CD8-positive, alpha-beta memory T cell (primary cell): ENCODE data around the gene TELO2. TPM values are rescaled to one million over a fixed set of nuclear protein-coding genes. Genes with fewer than 3 reads are reported as not detected.

Experiments
- CTCF ChIA-PET: fragments of 350-600 bp; sonication (Branson Sonifier 250); formaldehyde crosslinking; loops from one replicate; lab custom pipeline; 2021; ENCODE audit warnings: antibody characterized with exemption; lab: Charles Lee
- POLR2A ChIA-PET: fragments of 350-600 bp; sonication (Branson Sonifier 250); formaldehyde crosslinking; loops from one replicate; lab custom pipeline; 2021; ENCODE audit warnings: antibody characterized with exemption; lab: Charles Lee
- DNase-seq, 5 donors: peaks; one replicate each; pipeline versions ENCODE4 v3.0.0 to v3.0.0-alpha.2; 2020 to 2022; ENCODE audit warnings: mixed read lengths in 1 of 5
- H3K27ac ChIP-seq: one replicate; pipeline ENCODE4 v1.7.0; 2013; ENCODE audit warnings: low read depth, mild to moderate bottlenecking, low read length, moderate library complexity
- H3K27me3 ChIP-seq: 2 replicates; pipeline ENCODE4 v1.7.0; 2013; ENCODE audit warnings: low read length, mild to moderate bottlenecking; ENCODE audit not compliant: insufficient read depth, poor library complexity, severe bottlenecking
- H3K36me3 ChIP-seq: 2 replicates; pipeline ENCODE4 v1.7.0; 2013; ENCODE audit warnings: mild to moderate bottlenecking, low read length, moderate library complexity; ENCODE audit not compliant: insufficient read depth
- H3K4me1 ChIP-seq: 2 replicates; pipeline ENCODE4 v1.7.0; 2013; ENCODE audit warnings: mild to moderate bottlenecking, low read length, moderate library complexity; ENCODE audit not compliant: insufficient read depth
- H3K4me3 ChIP-seq: 2 replicates; pipeline ENCODE4 v1.7.0; 2013; ENCODE audit warnings: mild to moderate bottlenecking, low read length
- H3K9me3 ChIP-seq: 2 replicates; pipeline ENCODE4 v1.7.0; 2013; ENCODE audit warnings: mild to moderate bottlenecking, low read length
- H3K27ac Mint-ChIP-seq, 8 donors: one replicate each; pipeline ENCODE4 v1.8.0; 2020 to 2021; ENCODE audit warnings: mixed read lengths in 8 of 8, mild to moderate bottlenecking in 6 of 8, inconsistent platforms in 3 of 8, moderate library complexity in 3 of 8
- H3K27me3 Mint-ChIP-seq, 2 donors: one replicate each; pipeline ENCODE4 v1.8.0; 2020 to 2021; ENCODE audit warnings: mixed read lengths in 2 of 2, mild to moderate bottlenecking in 1 of 2, moderate library complexity in 1 of 2
- H3K36me3 Mint-ChIP-seq, 3 donors: one replicate each; pipeline ENCODE4 v1.8.0; 2020 to 2021; ENCODE audit warnings: mixed read lengths in 3 of 3, inconsistent platforms in 1 of 3, mild to moderate bottlenecking in 1 of 3
- H3K4me1 Mint-ChIP-seq, 3 donors: one replicate each; pipeline ENCODE4 v1.8.0; 2020 to 2021; ENCODE audit warnings: mixed read lengths in 3 of 3, inconsistent platforms in 1 of 3, mild to moderate bottlenecking in 1 of 3
- H3K4me3 Mint-ChIP-seq, 7 donors: one replicate each; pipeline ENCODE4 v1.8.0; 2020 to 2021; ENCODE audit warnings: mixed read lengths in 7 of 7, mild to moderate bottlenecking in 6 of 7, moderate library complexity in 4 of 7, inconsistent platforms in 2 of 7
- H3K9me3 Mint-ChIP-seq, 5 donors: one replicate each; pipeline ENCODE4 v1.8.0; 2020 to 2022; ENCODE audit warnings: mixed read lengths in 5 of 5, mild to moderate bottlenecking in 3 of 5, moderate library complexity in 2 of 5, inconsistent platforms in 1 of 5
- polyA plus RNA-seq: library from polyadenylated mRNA; unstranded; fragments of 300-500 nt; fragmentation: Illumina TruSeq; gene quantifications from one replicate; pipeline ENCODE4 v1.2.3, GENCODE V29; 2021
- total RNA-seq, 2 experiments: library from RNA; stranded (reverse); gene quantifications; one replicate each; pipeline ENCODE4 v1.2.3, GENCODE V29; 2021

The TELO2 gene
- total and polyA plus RNA-seq, 3 experiments from 2014 or later: 14.0 to 84.9 (median 84.7) TPM

- H3K27ac ChIP-seq: no peak overlapping the region
- H3K4me3 ChIP-seq: no peak overlapping the region
- no peaks in the 10 kb centered on the region for H3K4me1 Mint-ChIP-seq
- no peaks in the 10 kb centered on the region for H3K4me1 ChIP-seq
- H3K9me3 ChIP-seq: no peaks in the 10 kb centered on the region
- ChIA-PET CTCF (no interaction called here), POLR2A (no interaction called here)
- H3K9me3 Mint-ChIP-seq: no peaks in the 10 kb centered on the region
- no peaks in the 10 kb centered on the region for H3K36me3 ChIP-seq
- H3K27me3 Mint-ChIP-seq: no peaks in the 10 kb centered on the region
- H3K36me3 Mint-ChIP-seq: peaks cover 0 to 42% (median 0%) of the 10 kb centered on the region in 3 donors
- no peak for DNase-seq
- H3K27ac Mint-ChIP-seq: no peak overlapping the region
- no peaks in the 10 kb centered on the region for H3K27me3 ChIP-seq
- no peak overlapping the region for H3K4me3 Mint-ChIP-seq
These were observed 45.2 kb upstream of the TELO2 start for GRCh38 chr16:1447965-1448364.

DNA sequence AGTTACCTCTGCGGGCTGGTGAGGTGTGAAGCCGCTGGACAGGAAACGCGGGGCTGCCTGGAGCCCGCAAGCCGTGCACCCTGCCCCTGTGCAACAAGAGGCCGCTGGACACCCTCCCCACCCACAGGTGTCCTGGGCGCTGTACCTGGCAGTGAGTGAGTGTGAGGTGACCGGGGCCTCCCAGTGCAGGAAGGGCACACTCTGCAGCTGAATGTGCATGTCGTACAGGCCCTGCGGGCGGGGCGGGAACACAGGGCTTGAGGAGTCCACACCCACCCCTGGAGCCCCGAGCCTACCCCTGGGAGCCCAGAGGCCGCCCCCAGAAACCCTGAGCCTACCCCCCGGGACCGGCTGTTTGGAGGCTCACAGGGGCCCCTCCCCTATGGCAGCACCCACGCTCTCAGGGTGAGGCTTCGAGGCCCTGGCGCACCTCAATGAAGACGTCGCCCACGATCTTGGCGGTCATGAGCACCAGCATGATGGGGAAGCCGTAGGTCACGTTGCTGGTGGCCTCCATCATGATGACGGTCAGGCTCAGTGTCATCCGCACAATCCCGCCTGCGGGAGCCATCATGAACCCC, 44.5 kb upstream of the TELO2 start:
- H3K4me1 ChIP-seq: no peaks in the 10 kb centered on the region
- ChIA-PET CTCF (no interaction called here), POLR2A (no interaction called here)
- no peaks in the 10 kb centered on the region for H3K36me3 ChIP-seq
- no peaks in the 10 kb centered on the region for H3K27me3 Mint-ChIP-seq
- no peaks in the 10 kb centered on the region for H3K27me3 ChIP-seq
- no peak overlapping the region for H3K4me3 Mint-ChIP-seq
- peaks cover 0 to 2% (median under 1%) of the 10 kb centered on the region in 3 donors for H3K4me1 Mint-ChIP-seq
- no peaks in the 10 kb centered on the region for H3K9me3 ChIP-seq
- no peak overlapping the region for H3K27ac ChIP-seq
- H3K36me3 Mint-ChIP-seq: peaks cover 0 to 49% (median 0%) of the 10 kb centered on the region in 3 donors
- H3K4me3 ChIP-seq: no peak overlapping the region
- H3K27ac Mint-ChIP-seq: no peak overlapping the region
- H3K9me3 Mint-ChIP-seq: no peaks in the 10 kb centered on the region
- no peak for DNase-seq

DNA sequence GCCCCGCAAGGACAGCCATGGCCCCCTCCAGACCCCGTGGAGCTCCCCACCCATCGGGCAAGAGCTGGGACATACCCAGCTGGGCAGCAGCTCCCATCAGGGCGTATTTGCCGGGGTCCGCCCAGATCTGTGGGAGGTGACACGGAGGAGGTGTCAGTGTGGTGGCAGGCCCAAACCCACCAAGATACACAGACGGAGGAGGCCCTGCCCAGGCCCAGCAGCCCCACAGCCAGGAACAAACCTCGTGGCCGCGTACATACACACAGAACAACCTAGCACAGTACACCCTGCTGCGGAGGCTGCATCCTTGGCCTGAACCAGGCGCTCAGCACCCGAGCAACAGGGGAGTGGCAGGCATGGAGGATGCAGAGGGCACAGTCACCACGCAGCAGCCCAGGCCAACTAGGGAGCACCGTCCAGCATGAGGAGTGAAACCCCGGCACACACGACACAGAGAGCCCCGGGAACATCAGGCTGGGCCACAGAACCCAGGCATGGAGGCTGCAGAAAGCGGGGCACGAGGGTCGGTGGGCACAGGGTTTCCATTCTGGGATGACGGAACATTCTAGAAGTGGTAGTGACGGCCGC, 43.9 kb upstream of the TELO2 start:
- H3K27me3 ChIP-seq: no peaks in the 10 kb centered on the region
- Mint-ChIP-seq H3K4me3 (no peak overlapping the region), H3K9me3 (no peaks in the 10 kb centered on the region), H3K36me3 (peaks cover 0 to 55% (median 0%) of the 10 kb centered on the region in 3 donors), H3K27me3 (no peaks in the 10 kb centered on the region), H3K4me1 (peaks cover 0 to 8% (median 4%) of the 10 kb centered on the region in 3 donors), H3K27ac (no peak overlapping the region)
- CTCF ChIA-PET: no interaction called here
- no peak overlapping the region for H3K4me3 ChIP-seq
- POLR2A ChIA-PET: no interaction called here
- H3K27ac ChIP-seq: no peak overlapping the region
- H3K36me3 ChIP-seq: no peaks in the 10 kb centered on the region
- no peaks in the 10 kb centered on the region for H3K4me1 ChIP-seq
- no peaks in the 10 kb centered on the region for H3K9me3 ChIP-seq
- no peak for DNase-seq

DNA sequence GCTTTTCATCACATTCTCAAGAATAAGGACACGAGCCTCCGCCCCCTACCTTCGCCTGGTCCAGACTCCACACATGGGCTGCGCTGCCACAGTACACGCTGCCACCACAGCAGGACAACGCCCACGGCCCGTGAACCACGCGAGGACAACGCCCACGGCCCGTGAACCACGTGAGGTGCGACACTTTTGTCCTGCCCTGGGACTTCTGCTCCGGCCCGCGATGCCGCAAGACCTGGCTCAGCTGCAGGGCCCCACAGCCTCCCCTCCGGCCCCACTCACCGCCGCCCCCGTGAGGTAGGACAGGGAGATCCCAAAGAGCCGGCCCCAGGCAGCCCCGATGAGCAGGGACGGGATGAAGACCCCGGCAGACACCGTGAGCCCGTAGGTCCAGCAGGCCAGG, 42.9 kb upstream of the TELO2 start:
- no peak overlapping the region for H3K4me3 ChIP-seq
- H3K4me1 ChIP-seq: no peaks in the 10 kb centered on the region
- no peak overlapping the region for H3K27ac ChIP-seq
- no peaks in the 10 kb centered on the region for H3K27me3 ChIP-seq
- Mint-ChIP-seq H3K4me1 (peaks cover 0 to 8% (median 5%) of the 10 kb centered on the region in 3 donors), H3K9me3 (no peaks in the 10 kb centered on the region), H3K36me3 (peaks cover 0 to 62% (median 0%) of the 10 kb centered on the region in 3 donors), H3K27ac (peak overlapping the region in 1 of 8 donors; percentile 75), H3K4me3 (no peak overlapping the region), H3K27me3 (no peaks in the 10 kb centered on the region)
- POLR2A ChIA-PET: no interaction called here
- H3K9me3 ChIP-seq: no peaks in the 10 kb centered on the region
- H3K36me3 ChIP-seq: no peaks in the 10 kb centered on the region
- CTCF ChIA-PET: no interaction called here
- no peak for DNase-seq

DNA sequence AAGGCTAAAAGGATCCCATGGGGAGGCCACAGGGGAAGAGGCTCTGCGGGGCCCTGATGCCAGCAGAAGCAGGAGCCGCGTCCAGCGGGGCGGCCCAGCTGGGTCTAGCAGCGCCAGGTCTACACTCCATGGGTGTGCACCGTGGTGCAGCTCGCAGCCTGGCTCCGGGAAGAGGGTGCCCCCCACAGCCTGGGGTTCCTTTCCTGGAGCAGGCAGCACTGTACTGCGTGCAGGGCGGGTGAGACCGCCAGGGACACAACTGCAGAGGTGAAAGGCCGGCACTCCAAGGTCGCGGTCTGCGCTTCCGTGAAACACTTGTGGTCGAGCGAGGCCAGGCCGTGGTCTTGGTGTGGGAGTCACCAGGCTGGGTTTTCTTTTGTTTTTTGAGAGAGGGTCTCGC, 42.3 kb upstream of the TELO2 start:
- no peaks in the 10 kb centered on the region for H3K4me1 ChIP-seq
- H3K4me3 ChIP-seq: no peak overlapping the region
- ChIA-PET CTCF (no interaction called here), POLR2A (no interaction called here)
- Mint-ChIP-seq H3K4me1 (peaks cover 0 to 8% (median 5%) of the 10 kb centered on the region in 3 donors), H3K4me3 (no peak overlapping the region), H3K27me3 (no peaks in the 10 kb centered on the region), H3K36me3 (peaks cover 0 to 67% (median 0%) of the 10 kb centered on the region in 3 donors), H3K27ac (no peak overlapping the region), H3K9me3 (no peaks in the 10 kb centered on the region)
- H3K9me3 ChIP-seq: no peaks in the 10 kb centered on the region
- no peak for DNase-seq
- no peaks in the 10 kb centered on the region for H3K36me3 ChIP-seq
- no peaks in the 10 kb centered on the region for H3K27me3 ChIP-seq
- no peak overlapping the region for H3K27ac ChIP-seq

DNA sequence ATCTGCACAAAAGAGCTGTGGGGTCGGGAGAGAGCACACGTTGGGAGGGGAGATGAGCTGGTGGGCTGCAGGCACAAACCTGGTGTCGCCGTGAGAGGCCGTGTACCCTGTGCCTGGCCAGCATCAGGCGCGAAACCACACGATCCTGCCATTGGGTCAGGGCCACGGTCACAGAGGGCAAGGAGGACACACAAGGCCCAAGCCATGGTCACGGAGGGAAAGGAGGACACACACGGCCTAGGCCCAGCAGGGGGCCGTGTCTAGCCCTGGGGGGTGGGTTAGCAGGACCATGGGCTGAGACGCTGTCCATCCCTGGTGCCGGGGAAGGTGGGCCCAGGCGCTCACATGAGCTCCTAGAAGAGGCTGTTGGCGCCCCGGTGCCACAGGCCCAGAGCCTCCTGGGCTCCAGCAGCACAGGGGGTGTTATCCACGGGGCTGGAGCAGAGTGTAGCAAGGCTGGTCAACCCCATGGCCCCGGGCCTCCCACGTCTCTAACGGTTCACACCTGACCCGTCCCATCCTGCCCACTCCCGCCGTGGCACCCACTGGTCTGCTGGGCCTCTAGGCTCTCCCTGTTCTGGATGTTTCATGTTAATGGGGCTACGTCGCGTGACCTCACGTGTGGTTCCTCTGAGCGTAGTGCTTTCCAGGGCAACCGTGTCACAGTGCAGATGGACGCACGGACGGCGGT, 41.3 kb upstream of the TELO2 start:
- ChIA-PET CTCF (no interaction called here), POLR2A (no interaction called here)
- no peaks in the 10 kb centered on the region for H3K27me3 ChIP-seq
- H3K4me1 Mint-ChIP-seq: peaks cover 0 to 8% (median 5%) of the 10 kb centered on the region in 3 donors
- no peak for DNase-seq
- no peak overlapping the region for H3K4me3 Mint-ChIP-seq
- peaks cover 0 to 68% (median 0%) of the 10 kb centered on the region in 3 donors for H3K36me3 Mint-ChIP-seq
- no peaks in the 10 kb centered on the region for H3K27me3 Mint-ChIP-seq
- no peaks in the 10 kb centered on the region for H3K9me3 ChIP-seq
- peak overlapping the region in 2 of 8 donors; percentile 78 to 92 for H3K27ac Mint-ChIP-seq
- no peak overlapping the region for H3K27ac ChIP-seq
- H3K9me3 Mint-ChIP-seq: no peaks in the 10 kb centered on the region
- no peaks in the 10 kb centered on the region for H3K36me3 ChIP-seq
- H3K4me3 ChIP-seq: no peak overlapping the region
- H3K4me1 ChIP-seq: no peaks in the 10 kb centered on the region

- no peak overlapping the region for H3K4me3 Mint-ChIP-seq
- H3K27me3 Mint-ChIP-seq: no peaks in the 10 kb centered on the region
- no peaks in the 10 kb centered on the region for H3K9me3 Mint-ChIP-seq
- CTCF ChIA-PET: no interaction called here
- POLR2A ChIA-PET: no interaction called here
- H3K9me3 ChIP-seq: no peaks in the 10 kb centered on the region
- H3K27ac Mint-ChIP-seq: no peak overlapping the region
- H3K4me3 ChIP-seq: no peak overlapping the region
- H3K4me1 ChIP-seq: no peaks in the 10 kb centered on the region
- H3K27me3 ChIP-seq: no peaks in the 10 kb centered on the region
- no peaks in the 10 kb centered on the region for H3K36me3 ChIP-seq
- DNase-seq: no peak
- peaks cover 0 to 8% (median 5%) of the 10 kb centered on the region in 3 donors for H3K4me1 Mint-ChIP-seq
- H3K36me3 Mint-ChIP-seq: peaks cover 0 to 68% (median 0%) of the 10 kb centered on the region in 3 donors
- H3K27ac ChIP-seq: no peak overlapping the region
These were observed 40.6 kb upstream of the TELO2 start for GRCh38 chr16:1452530-1452929.

DNA sequence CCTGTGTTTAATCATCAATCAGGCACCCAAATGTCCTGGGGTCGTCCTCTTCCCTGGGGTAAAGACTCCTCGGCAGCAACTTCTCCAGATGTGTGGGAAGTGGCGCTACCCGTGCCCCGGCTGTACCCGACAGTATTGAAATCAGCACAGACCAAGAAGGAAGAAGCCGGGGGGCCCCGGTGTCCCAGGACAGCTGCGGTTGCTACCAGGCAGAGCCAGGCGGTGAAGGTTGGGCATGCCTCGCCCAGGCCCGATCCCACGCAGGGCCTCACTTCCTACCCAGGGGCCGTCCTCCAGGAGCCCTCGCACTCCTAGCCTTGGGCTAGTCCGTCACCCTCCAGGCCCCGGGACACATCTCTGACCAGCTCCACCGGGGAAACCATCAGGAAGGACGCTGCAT, 39.8 kb upstream of the TELO2 start:
- Histone ChIP-seq H3K4me1 (no peaks in the 10 kb centered on the region), H3K27me3 (no peaks in the 10 kb centered on the region), H3K4me3 (no peak overlapping the region), H3K36me3 (no peaks in the 10 kb centered on the region), H3K9me3 (no peaks in the 10 kb centered on the region), H3K27ac (no peak overlapping the region)
- peaks cover 0 to 8% (median 5%) of the 10 kb centered on the region in 3 donors for H3K4me1 Mint-ChIP-seq
- peak overlapping the region in 1 of 8 donors; percentile 63 for H3K27ac Mint-ChIP-seq
- POLR2A ChIA-PET: interaction anchor here (0.6 kb wide), 1 partner anchor 13 kb away, joined by 5 read pairs; no protein-coding TSS in a partner anchor
- peak overlapping the region in 1 of 7 donors; percentile 53 for H3K4me3 Mint-ChIP-seq
- no peak for DNase-seq
- no peaks in the 10 kb centered on the region for H3K27me3 Mint-ChIP-seq
- CTCF ChIA-PET: no interaction called here
- H3K9me3 Mint-ChIP-seq: no peaks in the 10 kb centered on the region
- H3K36me3 Mint-ChIP-seq: peaks cover 0 to 66% (median 0%) of the 10 kb centered on the region in 3 donors
